ENCODE results near the gene KSR1.

DNA sequence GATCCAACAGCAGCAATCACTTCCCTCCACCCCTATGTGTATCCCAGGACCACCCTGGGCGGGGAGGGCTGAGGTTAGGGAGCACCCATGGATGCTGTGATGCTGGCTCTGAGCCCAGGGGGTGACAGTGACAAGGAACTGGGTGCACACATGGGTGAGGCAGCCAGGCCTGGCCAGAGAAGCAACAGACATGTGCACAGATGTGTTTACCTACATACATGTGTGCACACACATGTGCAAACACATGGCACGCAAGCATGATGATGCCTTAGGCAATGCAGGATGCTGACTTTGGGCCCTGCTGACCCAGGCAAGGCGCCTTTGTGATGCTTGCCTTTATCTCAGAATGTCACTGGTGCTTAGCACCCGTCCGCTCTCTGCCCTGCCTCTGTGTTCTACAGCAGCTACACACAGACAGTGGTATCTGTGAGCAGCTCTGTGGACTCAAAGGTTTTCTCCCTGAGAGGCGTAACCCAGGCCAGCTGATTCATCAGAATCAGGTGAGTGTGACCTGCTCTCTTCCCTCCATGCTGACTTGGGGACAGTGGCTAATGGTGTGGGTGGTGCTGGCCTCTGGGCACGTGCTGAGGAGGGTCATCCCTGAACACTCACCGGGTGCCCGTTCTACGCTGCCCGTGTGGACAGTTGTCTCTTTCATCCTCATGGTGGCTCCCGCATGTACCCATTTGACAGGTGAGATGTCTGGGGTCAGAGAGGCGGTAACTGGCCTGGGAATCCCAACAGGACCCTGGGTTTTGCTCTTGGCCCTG is 38.5 kb upstream of the KSR1 start:
- TF ChIP-seq, protein P1, sequence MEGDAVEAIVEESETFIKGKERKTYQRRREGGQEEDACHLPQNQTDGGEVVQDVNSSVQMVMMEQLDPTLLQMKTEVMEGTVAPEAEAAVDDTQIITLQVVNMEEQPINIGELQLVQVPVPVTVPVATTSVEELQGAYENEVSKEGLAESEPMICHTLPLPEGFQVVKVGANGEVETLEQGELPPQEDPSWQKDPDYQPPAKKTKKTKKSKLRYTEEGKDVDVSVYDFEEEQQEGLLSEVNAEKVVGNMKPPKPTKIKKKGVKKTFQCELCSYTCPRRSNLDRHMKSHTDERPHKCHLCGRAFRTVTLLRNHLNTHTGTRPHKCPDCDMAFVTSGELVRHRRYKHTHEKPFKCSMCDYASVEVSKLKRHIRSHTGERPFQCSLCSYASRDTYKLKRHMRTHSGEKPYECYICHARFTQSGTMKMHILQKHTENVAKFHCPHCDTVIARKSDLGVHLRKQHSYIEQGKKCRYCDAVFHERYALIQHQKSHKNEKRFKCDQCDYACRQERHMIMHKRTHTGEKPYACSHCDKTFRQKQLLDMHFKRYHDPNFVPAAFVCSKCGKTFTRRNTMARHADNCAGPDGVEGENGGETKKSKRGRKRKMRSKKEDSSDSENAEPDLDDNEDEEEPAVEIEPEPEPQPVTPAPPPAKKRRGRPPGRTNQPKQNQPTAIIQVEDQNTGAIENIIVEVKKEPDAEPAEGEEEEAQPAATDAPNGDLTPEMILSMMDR (IDR thresholded peaks at IDR 0.05), result no peak
- TF ChIP-seq POLR2A (IDR thresholded peaks at IDR 0.05), result no peak
